NCI-H2029 (cell line): ENCODE data around the gene BMPR2.
"Not testable (repeated sequence)": the region's sequence is repeated elsewhere in the genome, so short reads cannot be mapped to it uniquely, and the experiment has no call there.

Experiments
- DNase-seq: peaks from one replicate; lab custom pipeline; 2025; lab: John Stamatoyannopoulos, UW

BMPR2 gene

GRCh38 chr2:202375609-202376408 is at the start of gene BMPR2:
Gene BMPR2 (plus strand): TSS chr2:202376327. CDS start chr2:202377475, 1,148 bp downstream.
- peak; percentile 86 for DNase-seq

GRCh38 chr2:202327858-202328257 is 48.3 kb upstream of the BMPR2 start:
- no peak for DNase-seq

- DNase-seq, result no peak
Observed at GRCh38 chr2:202335791-202336467, 40.2 kb upstream of the BMPR2 start.

GRCh38 chr2:202337151-202337550 is 39.0 kb upstream of the BMPR2 start:
- no peak for DNase-seq

- DNase-seq, result no peak
Observed at GRCh38 chr2:202337706-202338346, 38.3 kb upstream of the BMPR2 start.

GRCh38 chr2:202339071-202339870 is 36.9 kb upstream of the BMPR2 start:
- no peak for DNase-seq

- no peak for DNase-seq
Observed at GRCh38 chr2:202344178-202344577, 31.9 kb upstream of the BMPR2 start.

GRCh38 chr2:202346180-202346579 is 29.9 kb upstream of the BMPR2 start:
- DNase-seq, result no peak

- no peak for DNase-seq
Observed at GRCh38 chr2:202353430-202353829, 22.7 kb upstream of the BMPR2 start.

- no peak for DNase-seq
Observed at GRCh38 chr2:202355993-202356505, 20.1 kb upstream of the BMPR2 start.

GRCh38 chr2:202358924-202359323 is 17.2 kb upstream of the BMPR2 start:
- not testable (repeated sequence) for DNase-seq

- no peak for DNase-seq
Observed at GRCh38 chr2:202360646-202361045, 15.5 kb upstream of the BMPR2 start.

GRCh38 chr2:202361108-202361507 is 15.0 kb upstream of the BMPR2 start:
- no peak for DNase-seq

- DNase-seq, result no peak
Observed at GRCh38 chr2:202373490-202373889, 2.6 kb upstream of the BMPR2 start.

GRCh38 chr2:202374383-202374782 is 1.7 kb upstream of the BMPR2 start:
- DNase-seq, result not testable (repeated sequence)

GRCh38 chr2:202375033-202375608 is 1.0 kb upstream of the BMPR2 start:
- DNase-seq, result no peak

GRCh38 chr2:202376460-202377206 is 506 bp downstream of the BMPR2 start:
- DNase-seq, result no peak

GRCh38 chr2:202377207-202377761 is 1.2 kb downstream of the BMPR2 start:
- DNase-seq, result no peak

GRCh38 chr2:202378001-202378400 is 1.9 kb downstream of the BMPR2 start:
- no peak for DNase-seq

GRCh38 chr2:202378662-202379358 is 2.7 kb downstream of the BMPR2 start:
- no peak for DNase-seq
